Neural cell (in vitro differentiated cells): ENCODE data around the gene HIVEP3. TPM values are rescaled to one million over a fixed set of nuclear protein-coding genes. Genes with fewer than 3 reads are reported as not detected.

Source experiments
- H2AFZ ChIP-seq: fragments of 200-600, 300-800 bp; sonication (generic), shearing (Covaris generic); 2 replicates; pipeline ENCODE4 v1.6.0; 2014; ENCODE audit warnings: low read depth, mild to moderate bottlenecking, antibody characterized with exemption, low read length, moderate library complexity
- H3F3A ChIP-seq: fragments of 200-600 bp; shearing (Covaris generic); 2 replicates; pipeline ENCODE4 v1.6.1; 2016; ENCODE audit warnings: mild to moderate bottlenecking, moderate library complexity, mixed read lengths, antibody characterized with exemption, low read length; ENCODE audit not compliant: insufficient read depth, poor library complexity, severe bottlenecking
- H3K27ac ChIP-seq: fragments of 200-600, 300-800 bp; sonication (generic), shearing (Covaris generic); 2 replicates; pipeline ENCODE4 v1.5.1; 2014; ENCODE audit warnings: mild to moderate bottlenecking, low read length, moderate library complexity
- H3K27me3 ChIP-seq: fragments of 300-800, 200-600 bp; sonication (generic), shearing (Covaris generic); 2 replicates; pipeline ENCODE4 v1.6.0; 2014; ENCODE audit warnings: mild to moderate bottlenecking, low read depth, low read length, moderate library complexity; ENCODE audit not compliant: insufficient read depth
- H3K36me3 ChIP-seq: fragments of 300-800, 200-600 bp; sonication (generic), shearing (Covaris generic); 2 replicates; pipeline ENCODE4 v1.5.1; 2014; ENCODE audit warnings: mild to moderate bottlenecking, antibody characterized with exemption, low read length, moderate library complexity; ENCODE audit not compliant: insufficient read depth
- H3K4me2 ChIP-seq: fragments of 300-800, 200-600 bp; sonication (generic), shearing (Covaris generic); 2 replicates; pipeline ENCODE4 v1.6.0; 2014; ENCODE audit warnings: mild to moderate bottlenecking, low read length
- H3K4me3 ChIP-seq: fragments of 300-800, 200-600 bp; sonication (generic), shearing (Covaris generic); 2 replicates; pipeline ENCODE4 v1.5.1; 2014; ENCODE audit warnings: mild to moderate bottlenecking, low read length, moderate library complexity
- H3K79me2 ChIP-seq: fragments of 200-600 bp; shearing (Covaris generic); replicated peaks from 2 replicates; pipeline ENCODE4 v1.6.0; 2014; ENCODE audit warnings: mild to moderate bottlenecking, low read length, moderate library complexity; ENCODE audit not compliant: insufficient read depth
- H3K9ac ChIP-seq: fragments of 300-800, 200-600 bp; sonication (generic), shearing (Covaris generic); 2 replicates; pipeline ENCODE4 v1.6.1; 2016; ENCODE audit warnings: mild to moderate bottlenecking, low read length, mixed read lengths
- H3K9me2 ChIP-seq: fragments of 200-600 bp; shearing (Covaris generic); 2 replicates; pipeline ENCODE4 v1.6.1; 2016; ENCODE audit warnings: mild to moderate bottlenecking, low read length, mixed read lengths; ENCODE audit not compliant: insufficient read depth
- H3K9me3 ChIP-seq: fragments of 200-600, 300-800 bp; sonication (generic), shearing (Covaris generic); 2 replicates; pipeline ENCODE4 v1.6.1; 2016; ENCODE audit warnings: mild to moderate bottlenecking, mixed run types, low read length, moderate library complexity, mixed read lengths
- H4K20me1 ChIP-seq: fragments of 200-600 bp; shearing (Covaris generic); 2 replicates; pipeline ENCODE4 v1.6.1; 2016; ENCODE audit warnings: mild to moderate bottlenecking, mixed run types; ENCODE audit not compliant: insufficient read depth
- EP300 ChIP-seq: fragments of 450-650 bp; conservative IDR thresholded peaks from 2 replicates; pipeline ENCODE4 v1.6.1; 2014; ENCODE audit warnings: antibody characterized with exemption, mild to moderate bottlenecking, moderate library complexity; ENCODE audit not compliant: poor library complexity, severe bottlenecking
- EZH2 ChIP-seq: fragments of 200-600, 300-800 bp; shearing (Covaris generic), sonication (generic); IDR thresholded peaks from 2 replicates; pipeline ENCODE4 v1.6.1; 2014; ENCODE audit warnings: antibody characterized with exemption, low read length, borderline replicate concordance, mild to moderate bottlenecking; ENCODE audit not compliant: insufficient read depth, poor library complexity, severe bottlenecking
- MXI1 ChIP-seq: fragments of 450-650 bp; conservative IDR thresholded peaks from 2 replicates; pipeline ENCODE4 v1.6.1; 2014; ENCODE audit warnings: antibody characterized with exemption, mild to moderate bottlenecking; ENCODE audit not compliant: poor library complexity, severe bottlenecking
- POLR2AphosphoS5 ChIP-seq: IDR thresholded peaks from 2 replicates; pipeline ENCODE4 v1.6.1; 2012
- RAD21 ChIP-seq: fragments of 450-650 bp; conservative IDR thresholded peaks from 2 replicates; pipeline ENCODE4 v1.6.1; 2014; ENCODE audit warnings: antibody characterized with exemption, mild to moderate bottlenecking, moderate library complexity
- SMC3 ChIP-seq: fragments of 450-650 bp; conservative IDR thresholded peaks from 2 replicates; pipeline ENCODE4 v1.6.1; 2014; ENCODE audit warnings: antibody characterized with exemption, mild to moderate bottlenecking, moderate library complexity; ENCODE audit not compliant: poor library complexity
- TAF1 ChIP-seq: IDR thresholded peaks from 2 replicates; pipeline ENCODE4 v1.6.1; 2012; ENCODE audit warnings: low read depth
- polyA plus RNA-seq: library from polyadenylated mRNA; depleted of rRNA; stranded (reverse); fragments of >200 nt; gene quantifications from 2 replicates; pipeline ENCODE4 v1.2.3, GENCODE V29; 2014
- TF ChIP-seq, protein P1 (sequence below): IDR thresholded peaks from 2 replicates; pipeline ENCODE4 v1.6.1; 2012; ENCODE audit warnings: borderline replicate concordance
- TF ChIP-seq, protein P2 (sequence below): fragments of 450-650 bp; IDR thresholded peaks from 2 replicates; pipeline ENCODE4 v1.5.1; 2014; ENCODE audit warnings: antibody characterized with exemption, mild to moderate bottlenecking, moderate library complexity; ENCODE audit not compliant: poor library complexity, severe bottlenecking

The HIVEP3 gene
- polyA plus RNA-seq, 1 donor from 2014 or later, result 2.6 TPM

DNA sequence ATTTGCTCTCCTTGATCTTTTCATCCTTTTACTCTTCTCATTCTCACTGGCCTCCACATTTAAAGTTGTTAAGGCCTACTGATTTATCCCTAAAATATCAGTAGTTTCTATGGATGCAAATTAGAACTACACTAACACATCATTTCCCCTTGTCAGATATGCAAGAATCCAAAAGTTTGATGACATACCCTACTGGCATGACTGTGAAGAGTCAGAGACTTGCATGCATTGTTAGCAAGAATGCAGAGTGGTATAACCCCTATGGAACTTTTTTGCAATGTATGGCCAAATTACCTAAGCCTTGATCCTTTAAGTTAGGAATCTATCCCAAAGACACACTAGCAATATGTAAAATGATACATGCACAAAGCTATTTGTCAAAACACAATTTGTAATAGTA lies 23.6 kb upstream of the HIVEP3 start:
- H3K27me3 ChIP-seq, result no peaks in the 10 kb centered on the region
- no peaks in the 10 kb centered on the region for H3K79me2 ChIP-seq
- no peaks in the 10 kb centered on the region for H3F3A ChIP-seq
- no peak overlapping the region for H3K4me2 ChIP-seq
- no peaks in the 10 kb centered on the region for H3K9me2 ChIP-seq
- TF ChIP-seq SMC3 (no peak), EZH2 (no peak), RAD21 (no peak), EP300 (no peak), POLR2AphosphoS5 (no peak), TAF1 (no peak), MXI1 (no peak)
- TF ChIP-seq, protein P1, sequence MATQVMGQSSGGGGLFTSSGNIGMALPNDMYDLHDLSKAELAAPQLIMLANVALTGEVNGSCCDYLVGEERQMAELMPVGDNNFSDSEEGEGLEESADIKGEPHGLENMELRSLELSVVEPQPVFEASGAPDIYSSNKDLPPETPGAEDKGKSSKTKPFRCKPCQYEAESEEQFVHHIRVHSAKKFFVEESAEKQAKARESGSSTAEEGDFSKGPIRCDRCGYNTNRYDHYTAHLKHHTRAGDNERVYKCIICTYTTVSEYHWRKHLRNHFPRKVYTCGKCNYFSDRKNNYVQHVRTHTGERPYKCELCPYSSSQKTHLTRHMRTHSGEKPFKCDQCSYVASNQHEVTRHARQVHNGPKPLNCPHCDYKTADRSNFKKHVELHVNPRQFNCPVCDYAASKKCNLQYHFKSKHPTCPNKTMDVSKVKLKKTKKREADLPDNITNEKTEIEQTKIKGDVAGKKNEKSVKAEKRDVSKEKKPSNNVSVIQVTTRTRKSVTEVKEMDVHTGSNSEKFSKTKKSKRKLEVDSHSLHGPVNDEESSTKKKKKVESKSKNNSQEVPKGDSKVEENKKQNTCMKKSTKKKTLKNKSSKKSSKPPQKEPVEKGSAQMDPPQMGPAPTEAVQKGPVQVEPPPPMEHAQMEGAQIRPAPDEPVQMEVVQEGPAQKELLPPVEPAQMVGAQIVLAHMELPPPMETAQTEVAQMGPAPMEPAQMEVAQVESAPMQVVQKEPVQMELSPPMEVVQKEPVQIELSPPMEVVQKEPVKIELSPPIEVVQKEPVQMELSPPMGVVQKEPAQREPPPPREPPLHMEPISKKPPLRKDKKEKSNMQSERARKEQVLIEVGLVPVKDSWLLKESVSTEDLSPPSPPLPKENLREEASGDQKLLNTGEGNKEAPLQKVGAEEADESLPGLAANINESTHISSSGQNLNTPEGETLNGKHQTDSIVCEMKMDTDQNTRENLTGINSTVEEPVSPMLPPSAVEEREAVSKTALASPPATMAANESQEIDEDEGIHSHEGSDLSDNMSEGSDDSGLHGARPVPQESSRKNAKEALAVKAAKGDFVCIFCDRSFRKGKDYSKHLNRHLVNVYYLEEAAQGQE, result no peak
- TF ChIP-seq, protein P2, sequence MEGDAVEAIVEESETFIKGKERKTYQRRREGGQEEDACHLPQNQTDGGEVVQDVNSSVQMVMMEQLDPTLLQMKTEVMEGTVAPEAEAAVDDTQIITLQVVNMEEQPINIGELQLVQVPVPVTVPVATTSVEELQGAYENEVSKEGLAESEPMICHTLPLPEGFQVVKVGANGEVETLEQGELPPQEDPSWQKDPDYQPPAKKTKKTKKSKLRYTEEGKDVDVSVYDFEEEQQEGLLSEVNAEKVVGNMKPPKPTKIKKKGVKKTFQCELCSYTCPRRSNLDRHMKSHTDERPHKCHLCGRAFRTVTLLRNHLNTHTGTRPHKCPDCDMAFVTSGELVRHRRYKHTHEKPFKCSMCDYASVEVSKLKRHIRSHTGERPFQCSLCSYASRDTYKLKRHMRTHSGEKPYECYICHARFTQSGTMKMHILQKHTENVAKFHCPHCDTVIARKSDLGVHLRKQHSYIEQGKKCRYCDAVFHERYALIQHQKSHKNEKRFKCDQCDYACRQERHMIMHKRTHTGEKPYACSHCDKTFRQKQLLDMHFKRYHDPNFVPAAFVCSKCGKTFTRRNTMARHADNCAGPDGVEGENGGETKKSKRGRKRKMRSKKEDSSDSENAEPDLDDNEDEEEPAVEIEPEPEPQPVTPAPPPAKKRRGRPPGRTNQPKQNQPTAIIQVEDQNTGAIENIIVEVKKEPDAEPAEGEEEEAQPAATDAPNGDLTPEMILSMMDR, result no peak
- no peaks in the 10 kb centered on the region for H3K9me3 ChIP-seq
- H3K27ac ChIP-seq, result no peak overlapping the region
- H4K20me1 ChIP-seq, result no peaks in the 10 kb centered on the region
- no peaks in the 10 kb centered on the region for H3K36me3 ChIP-seq
- H3K9ac ChIP-seq, result no peak overlapping the region
- no peak overlapping the region for H3K4me3 ChIP-seq
- no peak overlapping the region for H2AFZ ChIP-seq

DNA sequence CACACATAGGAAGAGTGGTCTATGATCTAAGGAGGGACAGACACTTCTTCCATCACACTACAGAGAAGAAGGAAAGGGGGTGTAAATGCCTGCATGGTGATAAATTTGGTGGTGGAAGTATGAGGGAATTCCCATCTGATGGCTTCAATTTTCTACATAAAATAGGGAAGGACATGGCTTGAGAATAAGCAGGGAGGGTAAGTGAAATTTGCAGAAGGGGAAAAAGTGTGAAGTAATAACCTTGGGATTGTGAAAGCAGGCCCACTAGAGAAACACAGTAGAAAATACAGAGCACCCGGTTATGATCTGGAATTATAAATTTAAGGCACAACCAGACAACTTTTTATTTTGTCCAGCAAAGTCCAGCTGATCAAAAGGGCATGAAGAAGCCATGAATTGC lies 22.7 kb upstream of the HIVEP3 start:
- H3K9ac ChIP-seq, result no peak overlapping the region
- no peaks in the 10 kb centered on the region for H4K20me1 ChIP-seq
- H3F3A ChIP-seq, result no peaks in the 10 kb centered on the region
- H2AFZ ChIP-seq, result no peak overlapping the region
- no peaks in the 10 kb centered on the region for H3K9me2 ChIP-seq
- no peaks in the 10 kb centered on the region for H3K27me3 ChIP-seq
- no peaks in the 10 kb centered on the region for H3K9me3 ChIP-seq
- no peak overlapping the region for H3K4me3 ChIP-seq
- no peaks in the 10 kb centered on the region for H3K79me2 ChIP-seq
- H3K4me2 ChIP-seq, result no peak overlapping the region
- H3K27ac ChIP-seq, result no peak overlapping the region
- H3K36me3 ChIP-seq, result no peaks in the 10 kb centered on the region
- TF ChIP-seq EZH2, result no peak
- no peak for TF ChIP-seq EP300
- TF ChIP-seq, protein P1, result no peak
- TF ChIP-seq, protein P2, result no peak
- TF ChIP-seq TAF1, result no peak
- TF ChIP-seq MXI1, result no peak
- TF ChIP-seq POLR2AphosphoS5, result no peak
- no peak for TF ChIP-seq SMC3
- no peak for TF ChIP-seq RAD21
